ENCODE measurements around the gene LASP1NB.

LASP1NB gene

GRCh38 chr17:38892083-38892482, 33.3 kb upstream of the LASP1NB start (continued):
- TF ChIP-seq CHD7 (IDR thresholded peaks at IDR 0.05; ENCODE audit: insufficient replicate concordance, low read length), result no peak
- TF ChIP-seq CHD2 (IDR thresholded peaks at IDR 0.05; ENCODE audit: low read length), result no peak
- TF ChIP-seq KDM5A (IDR thresholded peaks at IDR 0.05; ENCODE audit: low read length), result no peak
- TF ChIP-seq SP1 (IDR thresholded peaks at IDR 0.05; ENCODE audit: low read depth, low read length), result no peak
- no peak for TF ChIP-seq SRF (IDR thresholded peaks at IDR 0.05; ENCODE audit: low read depth, low read length)
- TF ChIP-seq TBP (IDR thresholded peaks at IDR 0.05; ENCODE audit: low read depth, low read length), result no peak
- no peak for TF ChIP-seq SIN3A (conservative IDR thresholded peaks at IDR 0.05 in 1 of 2, IDR thresholded peaks at IDR 0.05 in 1 of 2; ENCODE audit: low read depth in 1 of 2, low read length in 2 of 2)
- no peak for TF ChIP-seq SP4 (IDR thresholded peaks at IDR 0.05; ENCODE audit: low read length)
- no peak for TF ChIP-seq TEAD4 (IDR thresholded peaks at IDR 0.05; ENCODE audit: low read depth, low read length)
